Endothelial cell (in vitro differentiated cells): ENCODE data around the gene CCDC97. TPM values are rescaled to one million over a fixed set of nuclear protein-coding genes. Genes with fewer than 3 reads are reported as not detected.

Experiments used
- DNase-seq: peaks from one replicate; pipeline ENCODE4 v3.0.0; 2021; ENCODE audit warnings: low spot score
- H3K27ac Mint-ChIP-seq: one replicate; pipeline ENCODE4 v1.8.0; 2021; ENCODE audit warnings: mixed read lengths, inconsistent platforms; ENCODE audit not compliant: unreplicated experiment
- H3K27me3 Mint-ChIP-seq: one replicate; pipeline ENCODE4 v1.8.0; 2021; ENCODE audit warnings: mild to moderate bottlenecking, moderate library complexity, mixed read lengths, inconsistent platforms; ENCODE audit not compliant: unreplicated experiment
- H3K36me3 Mint-ChIP-seq: one replicate; pipeline ENCODE4 v1.8.0; 2021; ENCODE audit warnings: mild to moderate bottlenecking, low read depth, mixed read lengths, inconsistent platforms; ENCODE audit not compliant: unreplicated experiment
- H3K4me1 Mint-ChIP-seq: one replicate; pipeline ENCODE4 v1.8.0; 2021; ENCODE audit warnings: mild to moderate bottlenecking, mixed read lengths, inconsistent platforms; ENCODE audit not compliant: unreplicated experiment
- H3K4me3 Mint-ChIP-seq: one replicate; pipeline ENCODE4 v1.8.0; 2021; ENCODE audit warnings: mild to moderate bottlenecking, mixed read lengths, inconsistent platforms; ENCODE audit not compliant: unreplicated experiment
- H3K9me3 Mint-ChIP-seq: one replicate; pipeline ENCODE4 v1.8.0; 2021; ENCODE audit warnings: mixed read lengths, inconsistent platforms; ENCODE audit not compliant: unreplicated experiment
- total RNA-seq: library from RNA; stranded (reverse); fragmentation: NEBNext Ultra II Directional; extraction: Animal tissue kit (Norgen Biotek cat#: 25700); gene quantifications from one replicate; pipeline ENCODE4 v1.2.1, GENCODE V29; 2021; ENCODE audit not compliant: unreplicated experiment
- TF ChIP-seq, protein P1 (sequence below): fragments of 200-600 bp; sonication (generic); IDR thresholded peaks from one replicate; pipeline ENCODE4 v1.5.0; 2021; ENCODE audit warnings: antibody characterized with exemption; ENCODE audit not compliant: unreplicated experiment

Gene CCDC97
- total RNA-seq, 1 donor from 2014 or later = 28.6 TPM

DNA sequence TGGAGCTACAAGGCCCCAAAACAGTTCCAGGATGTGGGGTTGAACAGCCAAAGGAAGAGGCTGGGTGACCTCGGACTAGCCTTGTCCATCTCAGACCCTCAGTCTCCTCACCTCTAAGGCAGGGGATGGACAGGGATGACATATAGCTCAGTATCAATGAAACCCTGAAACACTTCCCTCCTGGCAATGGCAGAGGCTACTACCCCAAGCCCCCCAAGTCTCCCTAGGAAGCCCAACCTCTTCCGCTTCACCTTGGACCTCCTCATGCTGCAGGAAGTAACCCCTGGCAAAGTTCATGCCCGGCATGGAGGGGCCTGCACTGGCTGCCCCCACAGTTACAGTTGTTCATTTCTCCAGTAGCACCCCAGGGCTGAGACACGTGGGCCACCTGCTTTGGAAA is 10.6 kb downstream of the CCDC97 start:
- peaks cover 30% of the 10 kb centered on the region for H3K4me1 Mint-ChIP-seq
- no peak overlapping the region for H3K4me3 Mint-ChIP-seq
- no peak for DNase-seq
- H3K27me3 Mint-ChIP-seq = peaks cover 11% of the 10 kb centered on the region
- H3K36me3 Mint-ChIP-seq = peaks cover 40% of the 10 kb centered on the region
- no peak overlapping the region for H3K27ac Mint-ChIP-seq
- no peaks in the 10 kb centered on the region for H3K9me3 Mint-ChIP-seq
- TF ChIP-seq, protein P1, sequence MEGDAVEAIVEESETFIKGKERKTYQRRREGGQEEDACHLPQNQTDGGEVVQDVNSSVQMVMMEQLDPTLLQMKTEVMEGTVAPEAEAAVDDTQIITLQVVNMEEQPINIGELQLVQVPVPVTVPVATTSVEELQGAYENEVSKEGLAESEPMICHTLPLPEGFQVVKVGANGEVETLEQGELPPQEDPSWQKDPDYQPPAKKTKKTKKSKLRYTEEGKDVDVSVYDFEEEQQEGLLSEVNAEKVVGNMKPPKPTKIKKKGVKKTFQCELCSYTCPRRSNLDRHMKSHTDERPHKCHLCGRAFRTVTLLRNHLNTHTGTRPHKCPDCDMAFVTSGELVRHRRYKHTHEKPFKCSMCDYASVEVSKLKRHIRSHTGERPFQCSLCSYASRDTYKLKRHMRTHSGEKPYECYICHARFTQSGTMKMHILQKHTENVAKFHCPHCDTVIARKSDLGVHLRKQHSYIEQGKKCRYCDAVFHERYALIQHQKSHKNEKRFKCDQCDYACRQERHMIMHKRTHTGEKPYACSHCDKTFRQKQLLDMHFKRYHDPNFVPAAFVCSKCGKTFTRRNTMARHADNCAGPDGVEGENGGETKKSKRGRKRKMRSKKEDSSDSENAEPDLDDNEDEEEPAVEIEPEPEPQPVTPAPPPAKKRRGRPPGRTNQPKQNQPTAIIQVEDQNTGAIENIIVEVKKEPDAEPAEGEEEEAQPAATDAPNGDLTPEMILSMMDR = no peak

DNA sequence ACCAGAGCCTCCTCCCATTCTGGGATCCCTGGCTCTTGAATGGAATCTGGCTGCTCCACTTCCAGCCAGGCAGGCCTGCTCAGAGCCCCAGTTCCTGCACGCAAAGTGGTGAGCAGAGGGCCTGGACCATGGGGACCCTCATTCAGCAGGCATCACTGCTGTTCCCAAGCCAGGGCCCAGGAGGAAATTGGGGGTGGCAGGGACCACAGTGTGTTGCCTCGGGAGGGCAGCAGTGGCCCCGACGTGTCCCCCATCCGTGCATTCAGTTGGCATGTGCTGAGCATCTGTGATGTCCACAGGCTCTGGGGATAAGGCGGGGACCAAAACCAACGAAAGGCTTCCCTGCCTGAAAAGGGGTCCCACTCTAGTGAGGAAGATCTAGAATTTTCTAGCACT is 11.2 kb downstream of the CCDC97 start:
- Mint-ChIP-seq H3K36me3 (peaks cover 38% of the 10 kb centered on the region), H3K4me1 (peaks cover 33% of the 10 kb centered on the region), H3K27me3 (peaks cover 13% of the 10 kb centered on the region), H3K9me3 (no peaks in the 10 kb centered on the region), H3K27ac (no peak overlapping the region), H3K4me3 (peak overlapping the region; percentile 67)
- TF ChIP-seq, protein P1 = no peak
- no peak for DNase-seq

- Mint-ChIP-seq H3K27ac (peak overlapping the region; percentile 52), H3K4me1 (peaks cover 38% of the 10 kb centered on the region), H3K9me3 (no peaks in the 10 kb centered on the region), H3K4me3 (peak overlapping the region; percentile 67), H3K27me3 (peaks cover 17% of the 10 kb centered on the region), H3K36me3 (peaks cover 39% of the 10 kb centered on the region)
- DNase-seq = peak; percentile 64
- TF ChIP-seq, protein P1 = peak; percentile 68
These were observed 11.8 kb downstream of the CCDC97 start for GRCh38 chr19:41321600-41322270.

- H3K4me1 Mint-ChIP-seq = peaks cover 43% of the 10 kb centered on the region
- peak overlapping the region; percentile 69 for H3K4me3 Mint-ChIP-seq
- H3K9me3 Mint-ChIP-seq = no peaks in the 10 kb centered on the region
- TF ChIP-seq, protein P1 = no peak
- peaks cover 21% of the 10 kb centered on the region for H3K27me3 Mint-ChIP-seq
- DNase-seq = no peak
- H3K36me3 Mint-ChIP-seq = peaks cover 37% of the 10 kb centered on the region
- H3K27ac Mint-ChIP-seq = peak overlapping the region; percentile 39
These were observed 12.5 kb downstream of the CCDC97 start for GRCh38 chr19:41322451-41322850.

DNA sequence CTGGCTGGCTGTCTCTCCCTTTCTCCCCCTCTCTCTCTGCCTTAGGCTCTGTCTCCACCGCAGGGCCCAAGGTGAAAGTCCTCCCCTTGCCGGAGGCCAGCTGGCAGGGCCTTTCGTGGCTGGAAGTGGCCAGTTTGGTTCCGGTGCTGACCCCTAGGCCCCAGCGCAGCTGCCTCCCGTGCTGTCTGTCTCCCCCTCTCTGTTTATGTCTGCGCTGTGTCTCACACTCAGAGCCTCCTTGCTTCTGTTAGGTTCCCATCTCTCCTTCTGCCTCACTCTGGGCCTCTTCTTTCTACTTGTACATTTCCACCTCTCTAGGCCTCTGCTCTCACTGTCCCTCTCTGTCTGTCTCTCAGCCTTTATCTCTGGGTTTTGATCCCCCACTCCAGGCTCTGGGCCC is 13.1 kb downstream of the CCDC97 start:
- DNase-seq = no peak
- TF ChIP-seq, protein P1 = no peak
- H3K4me3 Mint-ChIP-seq = peak overlapping the region; percentile 69
- peaks cover 25% of the 10 kb centered on the region for H3K27me3 Mint-ChIP-seq
- H3K27ac Mint-ChIP-seq = peak overlapping the region; percentile 39
- H3K36me3 Mint-ChIP-seq = peaks cover 36% of the 10 kb centered on the region
- no peaks in the 10 kb centered on the region for H3K9me3 Mint-ChIP-seq
- peaks cover 46% of the 10 kb centered on the region for H3K4me1 Mint-ChIP-seq
